Suprapubic skin (tissue), 4 donors: ENCODE results near the gene PLCB1. TPM values are rescaled to one million over a fixed set of nuclear protein-coding genes. Genes with fewer than 3 reads are reported as not detected.
A peak's percentile ranks its signal among the peaks of the same experiment; 100 is the strongest.
"Not testable (repeated sequence)": the region's sequence is repeated elsewhere in the genome, so short reads cannot be mapped to it uniquely, and the experiment has no call there.

Experiments
- DNase-seq, 2 donors: peaks; one replicate each; pipeline ENCODE4 v3.0.0-alpha.2; 2019; ENCODE audit warnings: low spot score in 2 of 2
- H3K27ac ChIP-seq: fragments of 200-600 bp; sonication (generic); one replicate; pipeline ENCODE4 v1.5.1; 2019
- H3K27me3 ChIP-seq: fragments of 200-600 bp; sonication (generic); one replicate; pipeline ENCODE4 v1.5.1; 2019
- H3K36me3 ChIP-seq: fragments of 200-600 bp; sonication (generic); one replicate; pipeline ENCODE4 v1.5.1; 2019
- H3K4me1 ChIP-seq: fragments of 200-600 bp; sonication (generic); one replicate; pipeline ENCODE4 v1.5.1; 2019
- H3K4me3 ChIP-seq: fragments of 200-600 bp; sonication (generic); one replicate; pipeline ENCODE4 v1.5.1; 2019; ENCODE audit warnings: mild to moderate bottlenecking
- H3K9me3 ChIP-seq: fragments of 200-600 bp; sonication (generic); one replicate; pipeline ENCODE4 v1.5.1; 2019
- CTCF ChIP-seq, 2 donors: fragments of 200-600 bp in 1 of 2; fragments of 450-650 bp in 1 of 2; sonication (generic) in 1 of 2; IDR thresholded peaks; one replicate each; pipeline ENCODE4 v1.5.1; 2016 to 2019; ENCODE audit warnings: antibody characterized with exemption in 2 of 2, mild to moderate bottlenecking in 1 of 2, moderate library complexity in 1 of 2
- EP300 ChIP-seq: sonication (generic); formaldehyde crosslinking; IDR thresholded peaks from one replicate; pipeline ENCODE4 v1.6.1; 2017; ENCODE audit warnings: antibody characterized with exemption
- POLR2A ChIP-seq, 2 donors: fragments of 450-650 bp; IDR thresholded peaks; one replicate each; pipeline ENCODE4 v1.6.1; 2017; ENCODE audit warnings: antibody characterized with exemption in 2 of 2, mild to moderate bottlenecking in 2 of 2, moderate library complexity in 2 of 2
- POLR2AphosphoS5 ChIP-seq, 3 donors: sonication (generic); formaldehyde crosslinking; IDR thresholded peaks; one replicate each; pipeline ENCODE4 v1.6.1; 2017; ENCODE audit warnings: antibody characterized with exemption in 3 of 3
- WGBS: methylation state at CpG from one replicate; pipeline ENCODE4 v1.1.5; 2018; 5-methylcytosine and 5-hydroxymethylcytosine counted together
- total RNA-seq, 4 donors: library from RNA; depleted of rRNA; stranded (reverse); fragments of >200 nt; gene quantifications; one replicate each; pipeline ENCODE4 v1.1.0, GENCODE V29; 2016

PLCB1 gene
- total RNA-seq, 4 donors from 2014 or later, result 3.9 to 15.6 (median 6.7) TPM

- H3K27ac ChIP-seq, result no peak overlapping the region
- no peaks in the 10 kb centered on the region for H3K4me1 ChIP-seq
- no peak for DNase-seq
- H3K36me3 ChIP-seq, result no peaks in the 10 kb centered on the region
- no peak overlapping the region for H3K4me3 ChIP-seq
- WGBS, result 96% methylated on average over 5 of the region's 5 CpGs
- H3K9me3 ChIP-seq, result no peaks in the 10 kb centered on the region
- no peaks in the 10 kb centered on the region for H3K27me3 ChIP-seq
- TF ChIP-seq POLR2AphosphoS5 (IDR thresholded peaks at IDR 0.05) (no peak), CTCF (IDR thresholded peaks at IDR 0.05) (no peak), EP300 (no peak), POLR2A (IDR thresholded peaks at IDR 0.05) (no peak)
Measured at GRCh38 chr20:8844179-8844578, 712.1 kb downstream of the PLCB1 start.

- no peaks in the 10 kb centered on the region for H3K9me3 ChIP-seq
- no peaks in the 10 kb centered on the region for H3K36me3 ChIP-seq
- no peak overlapping the region for H3K4me3 ChIP-seq
- WGBS, result 81% methylated on average over 7 of the region's 7 CpGs
- H3K27me3 ChIP-seq, result no peaks in the 10 kb centered on the region
- no peak for TF ChIP-seq POLR2AphosphoS5 (IDR thresholded peaks at IDR 0.05)
- TF ChIP-seq POLR2A (IDR thresholded peaks at IDR 0.05), result no peak
- no peak for TF ChIP-seq CTCF (IDR thresholded peaks at IDR 0.05)
- no peak for TF ChIP-seq EP300
- DNase-seq, result no peak
- H3K27ac ChIP-seq, result no peak overlapping the region
- peaks cover 14% of the 10 kb centered on the region for H3K4me1 ChIP-seq
Measured at GRCh38 chr20:8849990-8850389, 717.9 kb downstream of the PLCB1 start.

GRCh38 chr20:8851446-8851845 lies 719.4 kb downstream of the PLCB1 start:
- DNase-seq, result no peak
- TF ChIP-seq POLR2AphosphoS5 (IDR thresholded peaks at IDR 0.05), result no peak
- no peak for TF ChIP-seq EP300
- TF ChIP-seq POLR2A (IDR thresholded peaks at IDR 0.05), result no peak
- no peak for TF ChIP-seq CTCF (IDR thresholded peaks at IDR 0.05)
- peaks cover 14% of the 10 kb centered on the region for H3K4me1 ChIP-seq
- no peaks in the 10 kb centered on the region for H3K36me3 ChIP-seq
- no peak overlapping the region for H3K4me3 ChIP-seq
- no peak overlapping the region for H3K27ac ChIP-seq
- no peaks in the 10 kb centered on the region for H3K9me3 ChIP-seq
- no peaks in the 10 kb centered on the region for H3K27me3 ChIP-seq
- 93% methylated on average over 1 of the region's 1 CpG for WGBS

GRCh38 chr20:8851919-8852318 lies 719.9 kb downstream of the PLCB1 start:
- H3K36me3 ChIP-seq, H3K9me3 ChIP-seq, H3K4me3 ChIP-seq, H3K27ac ChIP-seq, DNase-seq, H3K27me3 ChIP-seq: not testable (repeated sequence)
- H3K4me1 ChIP-seq, result peaks cover 14% of the 10 kb centered on the region
- 78% methylated on average over 2 of the region's 2 CpGs for WGBS

- 75% methylated on average over 3 of the region's 3 CpGs for WGBS
- not testable (repeated sequence) for H3K36me3 ChIP-seq, DNase-seq, H3K27me3 ChIP-seq, H3K27ac ChIP-seq, H3K9me3 ChIP-seq, H3K4me3 ChIP-seq
- H3K4me1 ChIP-seq, result peaks cover 14% of the 10 kb centered on the region
Measured at GRCh38 chr20:8853211-8853610, 721.1 kb downstream of the PLCB1 start.

GRCh38 chr20:8853805-8854338 lies 721.8 kb downstream of the PLCB1 start:
- no peak for DNase-seq
- H3K9me3 ChIP-seq, result no peaks in the 10 kb centered on the region
- no peaks in the 10 kb centered on the region for H3K27me3 ChIP-seq
- H3K4me1 ChIP-seq, result peaks cover 14% of the 10 kb centered on the region
- 6% methylated on average over 6 of the region's 6 CpGs for WGBS
- peak overlapping the region; percentile 44 for H3K27ac ChIP-seq
- no peak overlapping the region for H3K4me3 ChIP-seq
- no peak for TF ChIP-seq POLR2AphosphoS5 (IDR thresholded peaks at IDR 0.05)
- TF ChIP-seq CTCF (IDR thresholded peaks at IDR 0.05), result peak; percentile 47 to 80
- no peaks in the 10 kb centered on the region for H3K36me3 ChIP-seq
